ENCODE data around the gene FIGLA. TPM values are rescaled to one million over a fixed set of nuclear protein-coding genes. Genes with fewer than 3 reads are reported as not detected.

The FIGLA gene
- total RNA-seq, 6 donors from 2014 or later = not detected

DNA sequence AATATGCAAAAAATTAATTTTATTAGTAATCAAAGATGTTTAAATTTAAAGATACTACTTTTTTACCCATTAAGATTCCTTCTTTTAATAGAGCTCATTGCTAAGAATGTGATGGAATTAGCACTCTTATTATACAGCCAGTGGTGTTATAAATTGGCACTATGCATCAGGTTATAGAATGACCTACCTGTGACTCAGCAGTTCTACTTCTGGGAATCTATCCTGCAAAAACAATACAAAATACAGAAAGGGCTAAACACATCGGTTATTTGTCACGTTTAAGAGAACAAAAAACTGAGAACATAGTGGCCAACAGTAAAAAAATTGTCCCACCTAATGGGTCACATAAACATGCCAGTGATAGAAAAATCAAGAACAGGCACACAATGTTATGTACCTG is 13.0 kb downstream of the FIGLA start:
- Histone ChIP-seq H3K27me3 (no peaks in the 10 kb centered on the region), H3K9me3 (no peaks in the 10 kb centered on the region), H3K4me3 (no peak overlapping the region), H3K36me3 (no peaks in the 10 kb centered on the region), H3K27ac (no peak overlapping the region), H3K4me1 (no peaks in the 10 kb centered on the region)
- ATAC-seq (ENCODE audit: low FRiP score in 2 of 2) = no peak
- 59 to 61% methylated on average over 2 of the region's 2 CpGs for WGBS, 2 donors
- no peak for DNase-seq
- TF ChIP-seq POLR2AphosphoS5 (IDR thresholded peaks at IDR 0.05) = no peak
- no peak for TF ChIP-seq EP300 (IDR thresholded peaks at IDR 0.05)
- TF ChIP-seq POLR2A (IDR thresholded peaks at IDR 0.05) = no peak
- TF ChIP-seq, protein P1, sequence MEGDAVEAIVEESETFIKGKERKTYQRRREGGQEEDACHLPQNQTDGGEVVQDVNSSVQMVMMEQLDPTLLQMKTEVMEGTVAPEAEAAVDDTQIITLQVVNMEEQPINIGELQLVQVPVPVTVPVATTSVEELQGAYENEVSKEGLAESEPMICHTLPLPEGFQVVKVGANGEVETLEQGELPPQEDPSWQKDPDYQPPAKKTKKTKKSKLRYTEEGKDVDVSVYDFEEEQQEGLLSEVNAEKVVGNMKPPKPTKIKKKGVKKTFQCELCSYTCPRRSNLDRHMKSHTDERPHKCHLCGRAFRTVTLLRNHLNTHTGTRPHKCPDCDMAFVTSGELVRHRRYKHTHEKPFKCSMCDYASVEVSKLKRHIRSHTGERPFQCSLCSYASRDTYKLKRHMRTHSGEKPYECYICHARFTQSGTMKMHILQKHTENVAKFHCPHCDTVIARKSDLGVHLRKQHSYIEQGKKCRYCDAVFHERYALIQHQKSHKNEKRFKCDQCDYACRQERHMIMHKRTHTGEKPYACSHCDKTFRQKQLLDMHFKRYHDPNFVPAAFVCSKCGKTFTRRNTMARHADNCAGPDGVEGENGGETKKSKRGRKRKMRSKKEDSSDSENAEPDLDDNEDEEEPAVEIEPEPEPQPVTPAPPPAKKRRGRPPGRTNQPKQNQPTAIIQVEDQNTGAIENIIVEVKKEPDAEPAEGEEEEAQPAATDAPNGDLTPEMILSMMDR (IDR thresholded peaks at IDR 0.05) = no peak

DNA sequence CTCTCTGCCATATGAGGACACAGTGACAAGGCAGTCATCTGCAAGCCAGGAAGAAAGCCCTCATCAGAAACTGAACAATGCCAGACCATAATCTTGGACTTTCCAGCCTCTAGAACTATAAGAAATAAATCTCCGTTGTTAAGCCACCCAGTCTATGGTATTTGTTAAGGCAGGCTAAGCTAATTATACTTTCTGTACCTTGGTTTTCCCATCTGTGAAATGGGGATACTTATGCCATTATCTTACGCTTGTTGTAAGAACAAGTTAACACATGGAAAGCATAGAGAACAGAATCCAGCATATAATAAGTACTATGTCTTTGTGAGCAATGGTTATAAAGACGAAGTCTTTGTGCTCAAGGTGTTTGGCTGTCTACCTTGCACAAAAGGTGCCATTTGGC is 14.2 kb downstream of the FIGLA start:
- no peaks in the 10 kb centered on the region for H3K9me3 ChIP-seq
- no peak for TF ChIP-seq POLR2A (IDR thresholded peaks at IDR 0.05)
- H3K4me1 ChIP-seq = no peaks in the 10 kb centered on the region
- WGBS, 2 donors = 95 to 100% methylated on average over 3 of the region's 3 CpGs
- no peaks in the 10 kb centered on the region for H3K36me3 ChIP-seq
- DNase-seq (no peak), ATAC-seq (ENCODE audit: low FRiP score in 2 of 2) (no peak)
- no peak overlapping the region for H3K4me3 ChIP-seq
- no peaks in the 10 kb centered on the region for H3K27me3 ChIP-seq
- H3K27ac ChIP-seq = no peak overlapping the region

DNA sequence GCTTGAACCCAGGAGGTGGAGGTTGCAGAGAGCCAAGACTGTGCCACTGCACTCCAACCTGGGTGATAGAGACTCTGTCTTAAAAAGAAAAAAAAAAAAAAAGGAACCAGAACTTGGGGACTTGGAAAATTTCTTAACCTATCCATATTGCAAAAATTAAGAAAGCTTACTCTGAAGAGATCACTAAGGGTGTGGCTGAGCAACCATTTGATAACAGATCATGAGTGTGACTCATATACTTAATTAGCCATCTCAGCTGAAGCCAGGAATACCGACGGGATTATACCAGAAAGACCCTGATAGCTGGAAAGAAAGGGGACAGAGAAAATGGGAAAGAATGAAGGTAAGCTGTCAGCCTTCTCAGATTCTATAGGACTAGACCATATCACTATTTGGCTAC is 15.3 kb downstream of the FIGLA start:
- H3K4me3 ChIP-seq = no peak overlapping the region
- DNase-seq = no peak
- ATAC-seq (ENCODE audit: low FRiP score in 2 of 2) = no peak
- H3K27me3 ChIP-seq = no peaks in the 10 kb centered on the region
- H3K4me1 ChIP-seq = no peaks in the 10 kb centered on the region
- TF ChIP-seq POLR2AphosphoS5 (IDR thresholded peaks at IDR 0.05) = no peak
- no peak for TF ChIP-seq EP300 (IDR thresholded peaks at IDR 0.05)
- H3K36me3 ChIP-seq = no peaks in the 10 kb centered on the region
- H3K9me3 ChIP-seq = no peaks in the 10 kb centered on the region
- no peak overlapping the region for H3K27ac ChIP-seq
- WGBS, 2 donors = 60 to 65% methylated on average over 2 of the region's 2 CpGs

DNA sequence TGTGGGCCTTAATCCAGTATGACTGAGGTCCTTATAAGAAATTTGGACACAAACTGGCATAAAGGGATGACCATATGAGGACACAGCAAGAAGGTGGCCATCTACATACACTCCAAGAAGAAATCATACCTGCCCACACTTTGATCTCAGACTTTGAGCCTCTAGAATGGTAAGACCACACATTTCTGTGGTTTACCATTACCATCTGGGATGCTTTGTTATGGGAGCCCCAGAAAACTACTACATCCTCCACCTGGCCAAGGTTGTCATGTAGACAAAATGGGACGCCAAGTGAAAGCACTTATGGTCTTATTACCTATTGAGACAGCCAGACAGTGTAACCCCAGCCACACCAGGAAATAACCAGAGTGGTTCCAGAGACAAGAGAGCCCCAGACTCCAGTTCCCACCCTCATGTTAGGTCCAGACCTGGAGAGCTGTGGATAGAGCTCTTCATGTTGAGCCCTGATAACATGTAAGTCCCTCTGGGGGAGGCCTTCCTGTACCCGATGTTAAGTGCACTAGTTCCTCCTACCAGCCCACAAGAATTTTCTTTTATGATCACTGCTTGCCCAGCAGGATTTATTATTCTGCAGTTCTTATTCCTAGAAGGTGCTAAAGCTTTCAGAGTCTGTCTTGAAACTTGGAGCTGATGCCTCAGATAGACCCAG is 17.8 kb downstream of the FIGLA start:
- H3K36me3 ChIP-seq = no peaks in the 10 kb centered on the region
- H3K4me3 ChIP-seq = no peak overlapping the region
- WGBS, 2 donors = 44 to 61% methylated on average over 1 to 2 of the region's 2 CpGs
- no peak for ATAC-seq (ENCODE audit: low FRiP score in 2 of 2)
- no peak for DNase-seq
- no peak overlapping the region for H3K27ac ChIP-seq
- H3K9me3 ChIP-seq = no peaks in the 10 kb centered on the region
- TF ChIP-seq, protein P1 (IDR thresholded peaks at IDR 0.05) = no peak
- TF ChIP-seq EP300 (IDR thresholded peaks at IDR 0.05) (no peak), POLR2A (IDR thresholded peaks at IDR 0.05) (no peak), POLR2AphosphoS5 (IDR thresholded peaks at IDR 0.05) (no peak)
- H3K27me3 ChIP-seq = peaks cover 0 to 6% (median 2%) of the 10 kb centered on the region in 4 donors
- H3K4me1 ChIP-seq = peaks cover 2 to 8% (median 4%) of the 10 kb centered on the region in 4 donors

DNA sequence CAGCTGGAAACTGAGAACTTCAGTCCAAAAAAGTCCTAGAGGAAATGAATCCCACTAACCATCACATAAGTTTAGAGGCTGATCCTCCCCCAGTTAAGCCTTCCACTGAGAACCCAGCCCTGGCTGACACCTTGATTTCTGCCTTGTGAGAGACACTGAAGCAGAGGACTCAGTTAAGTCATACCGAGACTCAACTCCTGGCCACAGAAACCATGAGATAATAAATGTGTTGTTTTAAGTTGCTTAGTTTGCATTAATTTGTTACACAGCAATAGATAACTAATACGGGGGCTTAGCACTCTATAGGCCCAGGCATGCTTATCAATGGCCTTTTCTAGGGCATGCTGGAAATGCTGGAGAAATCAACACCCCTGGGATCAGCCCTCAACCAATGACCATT is 19.0 kb downstream of the FIGLA start:
- H3K27me3 ChIP-seq = peaks cover 0 to 16% (median 7%) of the 10 kb centered on the region in 4 donors
- ATAC-seq (ENCODE audit: low FRiP score in 2 of 2) = no peak
- no peaks in the 10 kb centered on the region for H3K36me3 ChIP-seq
- no peaks in the 10 kb centered on the region for H3K9me3 ChIP-seq
- peaks cover 14 to 20% (median 15%) of the 10 kb centered on the region in 4 donors for H3K4me1 ChIP-seq
- H3K27ac ChIP-seq = no peak overlapping the region
- no peak for TF ChIP-seq EP300 (IDR thresholded peaks at IDR 0.05)
- WGBS, 2 donors = 83 to 89% methylated on average over 2 of the region's 2 CpGs
- no peak for DNase-seq
- H3K4me3 ChIP-seq = no peak overlapping the region

DNA sequence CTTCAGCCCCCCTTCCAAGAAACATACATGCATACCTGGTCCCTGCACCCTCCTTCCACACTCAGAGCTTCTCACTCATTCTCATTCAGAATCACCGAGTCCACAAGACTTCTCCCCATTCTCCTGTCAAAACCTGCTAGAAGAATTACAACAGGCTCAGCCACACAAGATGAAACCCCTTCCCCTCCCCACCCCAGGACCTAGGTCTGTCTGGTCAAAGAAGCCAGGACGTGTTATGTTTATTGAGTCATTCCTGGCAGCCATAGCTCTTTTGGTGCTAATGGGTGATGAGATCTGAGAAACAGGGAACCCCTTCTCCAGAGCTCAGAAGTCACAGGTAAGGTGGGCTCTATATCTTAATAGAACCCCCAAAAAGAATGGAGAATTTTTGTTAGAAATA is 21.0 kb downstream of the FIGLA start:
- no peak overlapping the region for H3K27ac ChIP-seq
- no peak overlapping the region for H3K4me3 ChIP-seq
- no peak for TF ChIP-seq EP300 (IDR thresholded peaks at IDR 0.05)
- TF ChIP-seq POLR2A (IDR thresholded peaks at IDR 0.05) = no peak
- TF ChIP-seq, protein P1 (IDR thresholded peaks at IDR 0.05) = no peak
- no peak for TF ChIP-seq POLR2AphosphoS5 (IDR thresholded peaks at IDR 0.05)
- ATAC-seq (ENCODE audit: low FRiP score in 2 of 2) = no peak
- no peaks in the 10 kb centered on the region for H3K36me3 ChIP-seq
- no peak for DNase-seq
- H3K4me1 ChIP-seq = peaks cover 14 to 20% (median 16%) of the 10 kb centered on the region in 4 donors
- 65 to 73% methylated on average over 2 of the region's 2 CpGs for WGBS, 2 donors
- peaks cover 0 to 18% (median 7%) of the 10 kb centered on the region in 4 donors for H3K27me3 ChIP-seq
- no peaks in the 10 kb centered on the region for H3K9me3 ChIP-seq
